ENCODE data around the gene LPP.

- TF ChIP-seq, protein P1, sequence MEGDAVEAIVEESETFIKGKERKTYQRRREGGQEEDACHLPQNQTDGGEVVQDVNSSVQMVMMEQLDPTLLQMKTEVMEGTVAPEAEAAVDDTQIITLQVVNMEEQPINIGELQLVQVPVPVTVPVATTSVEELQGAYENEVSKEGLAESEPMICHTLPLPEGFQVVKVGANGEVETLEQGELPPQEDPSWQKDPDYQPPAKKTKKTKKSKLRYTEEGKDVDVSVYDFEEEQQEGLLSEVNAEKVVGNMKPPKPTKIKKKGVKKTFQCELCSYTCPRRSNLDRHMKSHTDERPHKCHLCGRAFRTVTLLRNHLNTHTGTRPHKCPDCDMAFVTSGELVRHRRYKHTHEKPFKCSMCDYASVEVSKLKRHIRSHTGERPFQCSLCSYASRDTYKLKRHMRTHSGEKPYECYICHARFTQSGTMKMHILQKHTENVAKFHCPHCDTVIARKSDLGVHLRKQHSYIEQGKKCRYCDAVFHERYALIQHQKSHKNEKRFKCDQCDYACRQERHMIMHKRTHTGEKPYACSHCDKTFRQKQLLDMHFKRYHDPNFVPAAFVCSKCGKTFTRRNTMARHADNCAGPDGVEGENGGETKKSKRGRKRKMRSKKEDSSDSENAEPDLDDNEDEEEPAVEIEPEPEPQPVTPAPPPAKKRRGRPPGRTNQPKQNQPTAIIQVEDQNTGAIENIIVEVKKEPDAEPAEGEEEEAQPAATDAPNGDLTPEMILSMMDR (IDR thresholded peaks at IDR 0.05; ENCODE audit: insufficient read depth, low read length, poor library complexity, severe bottlenecking) = no peak
- TF ChIP-seq EZH2phosphoT487 (conservative IDR thresholded peaks at IDR 0.05; ENCODE audit: low read length) = no peak
Observed at GRCh38 chr3:188348435-188349244, 194.7 kb downstream of the LPP start.

All from SU-DHL-6 (cell line).